Keratinocyte (primary cell): ENCODE results near the gene TIAM1. TPM values are rescaled to one million over a fixed set of nuclear protein-coding genes. Genes with fewer than 3 reads are reported as not detected.

Source experiments
- DNase-seq: peaks from one replicate; pipeline ENCODE4 v3.0.0-alpha.2; 2011; ENCODE audit warnings: low read depth, missing footprints, low spot score
- FAIRE-seq: peaks from 2 replicates; lab custom pipeline; 2011; peaks lifted over from hg19 to GRCh38; lab: Jason Lieb, UNC
- H2AFZ ChIP-seq: 2 replicates; pipeline ENCODE4 v1.6.0; 2012; ENCODE audit warnings: low read length, control low read depth, inconsistent platforms; ENCODE audit not compliant: control insufficient read depth
- H3K27ac ChIP-seq: 2 replicates; pipeline ENCODE4 v1.5.1; 2011; ENCODE audit warnings: low read length; ENCODE audit not compliant: control insufficient read depth, insufficient read depth
- H3K27me3 ChIP-seq: 3 replicates; pipeline ENCODE4 v1.6.0; 2011; ENCODE audit warnings: low read length; ENCODE audit not compliant: control insufficient read depth, insufficient read depth; ENCODE audit errors: extremely low read depth
- H3K36me3 ChIP-seq, 2 experiments: 2 replicates in 1 of 2; 3 replicates in 1 of 2; pipeline ENCODE4 v1.5.1; 2011; ENCODE audit warnings: low read length in 2 of 2, mild to moderate bottlenecking in 1 of 2; ENCODE audit not compliant: control insufficient read depth in 2 of 2, insufficient read depth in 2 of 2; ENCODE audit errors: extremely low read depth in 1 of 2
- H3K4me1 ChIP-seq: 3 replicates; pipeline ENCODE4 v1.5.1; 2011; ENCODE audit warnings: low read length; ENCODE audit not compliant: control insufficient read depth, insufficient read depth; ENCODE audit errors: extremely low read depth
- H3K4me2 ChIP-seq: 3 replicates; pipeline ENCODE4 v1.6.0; 2011; ENCODE audit warnings: low read depth, low read length; ENCODE audit not compliant: control insufficient read depth, insufficient read depth; ENCODE audit errors: extremely low read depth
- H3K4me3 ChIP-seq, 3 experiments: fragments of 200-600 bp in 1 of 3; sonication (generic) in 1 of 3; 2 replicates in 2 of 3; 3 replicates in 1 of 3; pipeline ENCODE4 v1.5.1; 2011 to 2016; ENCODE audit warnings: low read length in 3 of 3, mild to moderate bottlenecking in 3 of 3, control low read depth in 2 of 3, inconsistent platforms in 1 of 3, low read depth in 1 of 3, mixed read lengths in 1 of 3, mixed run types in 1 of 3, moderate library complexity in 1 of 3; ENCODE audit not compliant: control insufficient read depth in 2 of 3, insufficient read depth in 2 of 3; ENCODE audit errors: extremely low read depth in 1 of 3
- H3K79me2 ChIP-seq: 2 replicates; pipeline ENCODE4 v1.6.0; 2012; ENCODE audit warnings: low read length; ENCODE audit not compliant: control insufficient read depth, insufficient read depth
- H3K9ac ChIP-seq: 3 replicates; pipeline ENCODE4 v1.6.0; 2011; ENCODE audit warnings: low read length; ENCODE audit not compliant: control insufficient read depth, insufficient read depth; ENCODE audit errors: extremely low read depth
- H3K9me1 ChIP-seq: 3 replicates; pipeline ENCODE4 v1.6.0; 2011; ENCODE audit warnings: low read length; ENCODE audit not compliant: control insufficient read depth, insufficient read depth; ENCODE audit errors: extremely low read depth
- H3K9me3 ChIP-seq: 2 replicates; pipeline ENCODE4 v1.5.1; 2012; ENCODE audit warnings: low read depth, low read length; ENCODE audit not compliant: control insufficient read depth
- H4K20me1 ChIP-seq: 3 replicates; pipeline ENCODE4 v1.6.0; 2011; ENCODE audit warnings: low read length; ENCODE audit not compliant: control insufficient read depth, insufficient read depth; ENCODE audit errors: extremely low read depth
- EZH2 ChIP-seq: IDR thresholded peaks from one replicate; pipeline ENCODE4 v1.6.1; 2012; ENCODE audit warnings: inconsistent platforms, mild to moderate bottlenecking, low read length, moderate library complexity
- dilution Hi-C: fragments of 300-500 bp; cut with MboI; formaldehyde crosslinking; loops from one replicate; pipeline ENCODE4 v1.7.0; 2020; ENCODE audit warnings: low sequenced_read_pairs; ENCODE audit not compliant: extremely low pct_ligation_motif_present
- polyA plus RNA-seq, 5 experiments: library from polyadenylated mRNA; depleted of rRNA in 3 of 5; stranded (reverse) in 3 of 5; stranded (forward) in 1 of 5; unstranded in 1 of 5; fragments of >200 nt; gene quantifications; 1 replicate in 1 of 5; 2 replicates in 3 of 5; 3 replicates in 1 of 5; pipeline versions ENCODE4 v1.2.1 to v1.2.3, GENCODE V29; 2011 to 2012; ENCODE audit warnings: missing spikeins in 2 of 5, low read depth in 1 of 5, low replicate concordance in 1 of 5
- TF ChIP-seq, protein P1 (sequence below), 3 experiments: IDR thresholded peaks in 1 of 3; conservative IDR thresholded peaks in 1 of 3; optimal IDR thresholded peaks in 1 of 3; 2 replicates in 2 of 3; 3 replicates in 1 of 3; pipeline versions ENCODE3 to v1.5.1; 2011; ENCODE audit warnings: low read length in 3 of 3, mild to moderate bottlenecking in 3 of 3, moderate library complexity in 2 of 3, control low read depth in 1 of 3, inconsistent platforms in 1 of 3; ENCODE audit not compliant: insufficient read depth in 2 of 3; ENCODE audit errors: extremely low read depth in 1 of 3

The TIAM1 gene
- polyA plus RNA-seq, 1 donor (not counting 4 experiments of a cell fraction or from before 2014, with no cell fraction given), result 8.3 TPM

- no peak for TF ChIP-seq EZH2
- TF ChIP-seq, protein P1, sequence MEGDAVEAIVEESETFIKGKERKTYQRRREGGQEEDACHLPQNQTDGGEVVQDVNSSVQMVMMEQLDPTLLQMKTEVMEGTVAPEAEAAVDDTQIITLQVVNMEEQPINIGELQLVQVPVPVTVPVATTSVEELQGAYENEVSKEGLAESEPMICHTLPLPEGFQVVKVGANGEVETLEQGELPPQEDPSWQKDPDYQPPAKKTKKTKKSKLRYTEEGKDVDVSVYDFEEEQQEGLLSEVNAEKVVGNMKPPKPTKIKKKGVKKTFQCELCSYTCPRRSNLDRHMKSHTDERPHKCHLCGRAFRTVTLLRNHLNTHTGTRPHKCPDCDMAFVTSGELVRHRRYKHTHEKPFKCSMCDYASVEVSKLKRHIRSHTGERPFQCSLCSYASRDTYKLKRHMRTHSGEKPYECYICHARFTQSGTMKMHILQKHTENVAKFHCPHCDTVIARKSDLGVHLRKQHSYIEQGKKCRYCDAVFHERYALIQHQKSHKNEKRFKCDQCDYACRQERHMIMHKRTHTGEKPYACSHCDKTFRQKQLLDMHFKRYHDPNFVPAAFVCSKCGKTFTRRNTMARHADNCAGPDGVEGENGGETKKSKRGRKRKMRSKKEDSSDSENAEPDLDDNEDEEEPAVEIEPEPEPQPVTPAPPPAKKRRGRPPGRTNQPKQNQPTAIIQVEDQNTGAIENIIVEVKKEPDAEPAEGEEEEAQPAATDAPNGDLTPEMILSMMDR (optimal IDR thresholded peaks at IDR 0.05 in 1 of 3, IDR thresholded peaks at IDR 0.05 in 1 of 3, conservative IDR thresholded peaks at IDR 0.05 in 1 of 3; ENCODE audit: extremely low read depth in 1 of 3, insufficient read depth in 2 of 3, low read length in 3 of 3), result no peak
- Histone ChIP-seq H4K20me1 (no peaks in the 10 kb centered on the region), H3K9ac (no peak overlapping the region), H3K9me3 (no peaks in the 10 kb centered on the region), H2AFZ (no peak overlapping the region), H3K4me2 (no peak overlapping the region), H3K4me3 (no peak overlapping the region), H3K9me1 (no peaks in the 10 kb centered on the region), H3K27ac (no peak overlapping the region), H3K36me3 (peaks cover 0 to 1% of the 10 kb centered on the region in 2 experiments), H3K27me3 (no peaks in the 10 kb centered on the region), H3K79me2 (no peaks in the 10 kb centered on the region), H3K4me1 (no peaks in the 10 kb centered on the region)
- dilution Hi-C loops, result no loop called here
- FAIRE-seq (no peak), DNase-seq (no peak)
These were observed 82.3 kb downstream of the TIAM1 start for GRCh38 chr21:31261759-31262158.

- dilution Hi-C loops, result no loop called here
- TF ChIP-seq EZH2, result no peak
- TF ChIP-seq, protein P1 (optimal IDR thresholded peaks at IDR 0.05 in 1 of 3, IDR thresholded peaks at IDR 0.05 in 1 of 3, conservative IDR thresholded peaks at IDR 0.05 in 1 of 3; ENCODE audit: extremely low read depth in 1 of 3, insufficient read depth in 2 of 3, low read length in 3 of 3), result no peak
- no peak overlapping the region for H3K4me2 ChIP-seq
These were observed 83.3 kb downstream of the TIAM1 start for GRCh38 chr21:31260790-31261189.

More at GRCh38 chr21:31260790-31261189, 83.3 kb downstream of the TIAM1 start:
- H3K36me3 ChIP-seq, result peaks cover 0 to under 1% of the 10 kb centered on the region in 2 experiments
- H3K79me2 ChIP-seq, result no peaks in the 10 kb centered on the region
- H3K4me1 ChIP-seq, result no peaks in the 10 kb centered on the region
- H3K9me1 ChIP-seq, result no peaks in the 10 kb centered on the region
- H3K4me3 ChIP-seq, result no peak overlapping the region
- H3K27me3 ChIP-seq, result no peaks in the 10 kb centered on the region
- no peak overlapping the region for H2AFZ ChIP-seq
- DNase-seq, result no peak
- no peaks in the 10 kb centered on the region for H4K20me1 ChIP-seq
- no peaks in the 10 kb centered on the region for H3K9me3 ChIP-seq
- H3K27ac ChIP-seq, result no peak overlapping the region
- FAIRE-seq, result no peak
- no peak overlapping the region for H3K9ac ChIP-seq
